ENCODE data around the gene OR10A6. TPM values are rescaled to one million over a fixed set of nuclear protein-coding genes. Genes with fewer than 3 reads are reported as not detected.

The OR10A6 gene
- total RNA-seq, result not detected in 2 replicates

GRCh38 chr11:7931168-7931567, at the start of gene OR10A6:
Gene OR10A6 (minus strand): TSS chr11:7931268. CDS start chr11:7928662, 2,606 bp downstream.

DNA sequence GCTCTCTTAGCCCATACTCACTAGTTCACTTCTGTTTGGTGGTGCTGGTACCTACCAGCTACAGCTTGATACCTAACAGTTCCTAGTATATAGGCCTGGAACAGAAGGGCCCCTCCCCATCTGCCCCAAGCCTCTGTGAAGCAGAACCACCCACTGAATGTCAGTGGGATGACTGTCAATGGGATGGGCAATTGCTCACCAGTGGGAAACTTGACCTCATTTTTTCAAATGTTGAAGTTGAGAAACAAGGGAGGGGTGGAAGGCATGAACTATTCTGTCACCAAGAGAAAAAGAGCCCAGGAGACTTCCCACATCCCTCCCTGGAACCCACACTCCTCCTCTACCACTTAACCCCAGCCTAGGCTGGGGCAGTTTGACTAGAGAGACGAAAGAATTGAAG, 34.3 kb upstream of the OR10A6 start, which contains the start of gene NLRP10:
Gene NLRP10 (minus strand): TSS at position 62 of the 400 bp plus-strand sequence. CDS start 1,952 bp downstream, outside the sequence.

DNA sequence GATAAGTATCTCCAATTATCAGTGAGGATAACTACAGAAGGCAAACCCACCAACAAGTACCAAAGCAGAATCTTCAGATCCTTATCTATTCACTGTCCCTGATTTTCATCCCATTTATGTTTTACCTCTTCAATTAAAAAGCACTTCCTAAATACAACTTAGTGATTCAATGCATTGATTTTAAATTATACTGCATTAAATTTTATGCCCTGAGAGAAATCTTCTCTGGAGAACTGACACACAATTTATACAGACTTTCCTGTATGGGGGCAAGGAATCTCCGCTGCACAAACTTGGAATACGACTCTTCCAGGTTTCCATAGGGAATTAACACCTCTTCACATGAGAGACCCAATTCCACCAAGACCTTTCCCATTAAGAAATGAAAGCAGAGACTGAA, 10.5 kb upstream of the OR10A6 start, which contains the start of gene OR10A3:
Gene OR10A3 (minus strand): TSS at position 101 of the 400 bp plus-strand sequence. CDS start 2,188 bp downstream, outside the sequence.

Other genes starting within 250 kb of the OR10A6 start
- not detected in 2 replicates for gene OVCH2, start 224.8 kb downstream of the OR10A6 start, total RNA-seq
- not detected in 2 replicates for gene OR5P2, start 134.3 kb downstream of the OR10A6 start, total RNA-seq
- gene OR5P3, start 100.4 kb downstream of the OR10A6 start, total RNA-seq, result not detected in 2 replicates
- not detected in 2 replicates for gene OR10A3, start 10.4 kb upstream of the OR10A6 start, total RNA-seq
- 0.75 and 1.7 TPM in 2 replicates for gene NLRP10, start 34.2 kb upstream of the OR10A6 start, total RNA-seq
- gene EIF3F, start 56.1 kb upstream of the OR10A6 start, total RNA-seq, result 185 and 208 TPM in 2 replicates
- gene TUB, start 149.9 kb upstream of the OR10A6 start, total RNA-seq, result 4.4 and 9.1 TPM in 2 replicates
- gene RIC3, start 237.8 kb upstream of the OR10A6 start, total RNA-seq, result not detected in 2 replicates